ENCODE measurements around the gene CMTM5. TPM values are rescaled to one million over a fixed set of nuclear protein-coding genes. Genes with fewer than 3 reads are reported as not detected.

Gene CMTM5
- not detected in 2 replicates for total RNA-seq (2014; rRNA removed; shearing (Covaris generic))

- no peak for DNase-seq (ENCODE audit: low read depth in 1 of 2, low spot score in 2 of 2)
Observed at GRCh38 chr14:23376482-23377197, at the start of gene CMTM5. Gene CMTM5, plus strand, starts transcription at chr14:23377046. Its CDS starts 206 bp downstream, at chr14:23377252.

DNA sequence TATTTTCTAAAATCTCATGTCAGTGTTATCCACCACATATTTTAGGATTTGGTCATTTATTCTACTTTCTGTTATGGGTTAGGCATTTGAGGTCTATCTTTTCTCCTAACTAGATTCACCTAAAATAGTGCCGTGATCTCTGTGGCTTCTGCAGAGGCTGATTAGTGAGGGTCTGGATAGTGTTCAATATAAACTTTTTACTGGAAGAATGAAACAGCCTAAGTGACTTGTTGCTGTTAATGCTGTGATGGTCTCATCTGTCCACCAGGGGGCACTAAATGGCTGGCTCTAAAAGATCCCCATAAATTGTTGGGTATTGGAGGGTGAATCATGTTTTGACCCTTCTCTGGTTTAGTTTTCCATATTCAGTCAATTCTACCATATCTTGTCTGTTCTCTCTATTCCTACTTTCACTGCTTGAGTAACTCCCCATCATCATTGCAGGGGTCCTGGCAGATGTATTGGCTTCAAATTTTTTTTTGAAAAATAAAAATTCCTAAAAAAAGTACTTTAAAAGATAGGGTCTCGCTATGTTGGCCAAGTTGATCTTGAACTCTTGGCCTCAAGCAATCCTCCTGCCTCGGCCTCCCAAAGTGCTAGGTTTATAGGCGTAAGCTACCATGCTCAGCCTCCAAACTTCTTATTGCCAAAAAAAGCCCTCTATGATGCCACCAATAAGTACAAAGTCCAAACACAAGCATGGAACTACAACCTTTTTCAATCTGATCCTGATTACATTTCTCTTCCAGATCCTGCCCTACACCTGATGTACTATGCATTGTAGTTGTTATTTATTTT, 48.7 kb upstream of the CMTM5 start:
- Histone ChIP-seq H3K27me3 (replicated peaks) (0 out of 2 replicates have a peak, but pooled peaks cover 4% of the 10 kb centered on the region), H3K4me3 (no peak overlapping the region), H3K27ac (no peak overlapping the region), H3K36me3 (peaks cover 23% of the 10 kb centered on the region), H3K9me3 (replicated peaks) (no peaks in the 10 kb centered on the region), H3K4me1 (replicated peaks) (no peaks in the 10 kb centered on the region)
- DNase-seq (ENCODE audit: low read depth in 1 of 2, low spot score in 2 of 2): peak in 1 of 2 experiments; percentile 30

More at GRCh38 chr14:23376482-23377197, at the start of gene CMTM5:
- H3K27me3 ChIP-seq (replicated peaks): peaks cover 7% of the 10 kb centered on the region
- no peak within 1 kb of the TSS for H3K4me3 ChIP-seq
- H3K4me1 ChIP-seq (replicated peaks): no peaks in the 10 kb centered on the region
- no peaks in the 10 kb centered on the region for H3K9me3 ChIP-seq (replicated peaks)
- no peaks in the 10 kb centered on the region for H3K36me3 ChIP-seq
- no peak within 1 kb of the TSS for H3K27ac ChIP-seq

DNA sequence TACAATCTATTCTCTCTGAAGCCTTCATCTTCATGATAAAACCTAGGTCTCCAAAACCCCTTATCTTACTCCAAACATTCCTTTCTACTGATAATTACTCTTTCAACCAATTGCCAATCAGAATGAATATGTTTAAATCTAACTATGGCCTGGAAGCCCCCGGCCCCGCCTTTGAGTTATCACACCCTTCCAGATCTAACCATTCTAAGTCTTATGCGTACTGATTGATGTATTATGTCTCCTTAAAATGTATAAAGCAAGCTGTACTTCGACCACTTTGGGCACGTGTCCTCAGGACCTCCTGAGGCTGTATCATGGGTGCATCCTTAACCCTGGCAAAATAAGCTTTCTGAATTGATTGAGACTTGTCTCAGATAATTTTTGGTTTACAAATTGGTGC, 41.2 kb upstream of the CMTM5 start:
- Histone ChIP-seq H3K27ac (no peak overlapping the region), H3K27me3 (replicated peaks) (0 out of 2 replicates have a peak, but pooled peaks cover 4% of the 10 kb centered on the region), H3K4me3 (no peak overlapping the region), H3K9me3 (replicated peaks) (no peaks in the 10 kb centered on the region), H3K36me3 (no peaks in the 10 kb centered on the region), H3K4me1 (replicated peaks) (no peaks in the 10 kb centered on the region)
- DNase-seq (ENCODE audit: low read depth in 1 of 2, low spot score in 2 of 2): no peak

GRCh38 chr14:23339506-23340268, 37.2 kb upstream of the CMTM5 start:
- H3K27ac ChIP-seq: no peak overlapping the region
- H3K36me3 ChIP-seq: no peaks in the 10 kb centered on the region
- peaks cover 3% of the 10 kb centered on the region; the same call in 1 of the 2 replicates for H3K27me3 ChIP-seq (replicated peaks)
- H3K9me3 ChIP-seq (replicated peaks): no peaks in the 10 kb centered on the region
- H3K4me1 ChIP-seq (replicated peaks): no peaks in the 10 kb centered on the region
- no peak for DNase-seq (ENCODE audit: low read depth in 1 of 2, low spot score in 2 of 2)
- H3K4me3 ChIP-seq: no peak overlapping the region

GRCh38 chr14:23344481-23344880, 32.4 kb upstream of the CMTM5 start:
- no peak overlapping the region for H3K4me3 ChIP-seq
- H3K27ac ChIP-seq: no peak overlapping the region
- H3K9me3 ChIP-seq (replicated peaks): no peaks in the 10 kb centered on the region
- H3K36me3 ChIP-seq: no peaks in the 10 kb centered on the region
- H3K27me3 ChIP-seq (replicated peaks): peaks cover 8% of the 10 kb centered on the region; the same call in 1 of the 2 replicates
- H3K4me1 ChIP-seq (replicated peaks): no peaks in the 10 kb centered on the region
- DNase-seq (ENCODE audit: low read depth in 1 of 2, low spot score in 2 of 2): no peak

DNA sequence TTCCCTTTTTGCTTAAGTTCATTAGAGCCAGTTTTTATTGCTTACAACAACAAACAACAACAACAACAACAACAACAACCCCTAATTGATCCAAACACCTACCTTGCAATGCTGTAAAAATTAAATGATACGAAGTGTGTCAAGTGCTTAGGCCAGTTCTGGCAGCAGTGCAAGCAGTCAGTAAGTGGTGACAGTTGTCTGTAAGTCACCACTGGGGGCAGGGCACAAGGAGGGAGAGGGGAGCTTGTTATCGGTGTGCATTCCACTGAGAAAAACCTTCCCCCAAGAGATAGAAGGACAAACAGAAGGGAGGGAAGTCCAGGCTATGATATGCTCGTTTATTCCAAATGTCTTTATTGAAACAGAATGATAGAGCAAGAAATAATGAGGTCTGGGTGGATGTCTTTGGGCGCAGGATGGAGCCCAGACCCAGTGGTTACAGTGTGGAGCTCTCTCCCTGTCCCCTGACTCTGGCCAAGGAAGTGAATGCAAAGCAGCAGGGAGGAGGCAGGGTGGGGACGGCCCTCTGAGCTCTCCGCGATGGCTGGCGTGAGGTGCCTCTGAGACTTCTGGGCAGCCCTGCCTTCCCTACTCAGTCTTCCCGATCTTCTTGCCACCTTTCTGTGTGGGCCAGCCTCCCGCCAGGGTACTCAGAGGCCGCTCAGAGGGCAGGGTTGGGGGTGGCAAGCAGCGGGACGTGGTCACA, 30.7 kb upstream of the CMTM5 start:
- Histone ChIP-seq H3K4me1 (replicated peaks) (no peaks in the 10 kb centered on the region), H3K27ac (no peak overlapping the region), H3K9me3 (replicated peaks) (no peaks in the 10 kb centered on the region), H3K36me3 (no peaks in the 10 kb centered on the region), H3K4me3 (no peak overlapping the region), H3K27me3 (replicated peaks) (peaks cover 8% of the 10 kb centered on the region; the same call in 1 of the 2 replicates)
- no peak for DNase-seq (ENCODE audit: low read depth in 1 of 2, low spot score in 2 of 2)

- Histone ChIP-seq H3K27me3 (replicated peaks) (peaks cover 14% of the 10 kb centered on the region), H3K27ac (no peak overlapping the region), H3K36me3 (no peaks in the 10 kb centered on the region), H3K4me1 (replicated peaks) (peaks cover under 1% of the 10 kb centered on the region), H3K9me3 (replicated peaks) (no peaks in the 10 kb centered on the region), H3K4me3 (no peak overlapping the region)
- DNase-seq (ENCODE audit: low read depth in 1 of 2, low spot score in 2 of 2): no peak
Observed at GRCh38 chr14:23346693-23347405, 30.0 kb upstream of the CMTM5 start.

- Histone ChIP-seq H3K4me3 (no peak overlapping the region), H3K4me1 (replicated peaks) (peaks cover 9% of the 10 kb centered on the region), H3K27me3 (replicated peaks) (peaks cover 22% of the 10 kb centered on the region), H3K27ac (no peak overlapping the region), H3K36me3 (no peaks in the 10 kb centered on the region), H3K9me3 (replicated peaks) (no peaks in the 10 kb centered on the region)
- no peak for DNase-seq (ENCODE audit: low read depth in 1 of 2, low spot score in 2 of 2)
Observed at GRCh38 chr14:23347406-23348296, 29.2 kb upstream of the CMTM5 start.

DNA sequence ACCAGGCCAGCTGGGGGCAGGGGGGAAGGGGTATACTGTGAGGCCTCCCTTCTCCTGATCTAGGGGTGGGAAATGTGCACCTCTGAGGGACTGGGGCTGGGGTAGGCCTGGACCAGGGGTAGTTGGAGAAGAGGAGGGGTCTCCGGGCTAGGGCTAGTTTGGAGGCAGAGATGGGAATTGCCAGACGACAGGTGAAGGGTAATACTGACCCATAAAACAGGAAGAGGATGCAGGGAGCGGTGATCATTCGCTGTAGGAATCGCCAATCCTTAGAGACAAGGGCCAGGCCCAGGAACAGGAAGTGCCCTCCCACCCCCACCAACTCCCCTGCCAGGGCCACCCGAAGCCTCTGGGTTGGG, 28.6 kb upstream of the CMTM5 start:
- DNase-seq (ENCODE audit: low read depth in 1 of 2, low spot score in 2 of 2): no peak
- Histone ChIP-seq H3K4me3 (no peak overlapping the region), H3K9me3 (replicated peaks) (no peaks in the 10 kb centered on the region), H3K36me3 (no peaks in the 10 kb centered on the region), H3K4me1 (replicated peaks) (peaks cover 11% of the 10 kb centered on the region), H3K27me3 (replicated peaks) (peaks cover 28% of the 10 kb centered on the region), H3K27ac (no peak overlapping the region)

- Histone ChIP-seq H3K36me3 (no peaks in the 10 kb centered on the region), H3K27me3 (replicated peaks) (peaks cover 35% of the 10 kb centered on the region), H3K9me3 (replicated peaks) (no peaks in the 10 kb centered on the region), H3K27ac (no peak overlapping the region), H3K4me3 (no peak overlapping the region), H3K4me1 (replicated peaks) (peaks cover 11% of the 10 kb centered on the region)
- no peak for DNase-seq (ENCODE audit: low read depth in 1 of 2, low spot score in 2 of 2)
Observed at GRCh38 chr14:23349156-23349845, 27.5 kb upstream of the CMTM5 start.

DNA sequence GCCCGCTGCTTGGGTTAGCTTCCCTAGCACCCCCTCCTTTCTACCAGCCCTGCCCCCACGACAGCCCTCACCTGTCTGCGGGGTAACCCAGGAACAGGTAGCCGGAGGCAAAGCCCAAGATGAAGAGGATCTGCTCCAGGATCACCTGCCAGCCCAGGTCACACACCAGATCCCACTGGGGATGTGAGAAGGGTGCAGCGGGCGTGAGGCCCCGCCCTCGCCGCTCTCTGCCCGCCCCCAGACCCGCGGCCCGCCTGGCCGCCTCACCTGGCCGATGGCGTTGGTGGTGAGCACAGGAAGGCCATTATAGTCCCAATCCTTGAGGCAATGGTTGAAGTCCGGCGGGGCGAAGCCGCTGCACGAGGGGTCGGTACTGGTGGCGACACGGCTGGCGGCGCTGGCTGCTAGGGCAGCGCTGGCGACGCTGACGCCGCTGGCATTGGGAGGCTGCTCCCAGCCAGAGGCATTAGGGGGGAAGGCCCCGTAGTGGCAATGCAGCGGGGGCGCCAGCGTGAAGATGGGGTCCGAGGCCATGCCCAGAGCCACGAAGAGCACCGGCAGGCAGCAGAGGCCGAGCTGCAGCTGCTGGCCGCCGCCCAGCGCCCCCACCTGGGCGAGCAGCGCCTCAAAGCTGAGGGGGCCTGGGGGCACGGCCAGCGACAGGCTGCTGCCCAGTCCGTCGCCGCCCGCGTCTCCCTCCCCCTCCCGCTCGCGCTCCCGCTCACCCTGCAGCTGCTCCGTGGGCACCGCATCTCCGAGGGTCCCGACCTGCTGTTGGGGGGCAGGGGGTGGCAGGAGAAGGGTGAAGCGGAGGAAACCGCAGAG, 25.0 kb upstream of the CMTM5 start:
- Histone ChIP-seq H3K4me3 (peak overlapping the region; percentile 33), H3K4me1 (replicated peaks) (peaks cover 11% of the 10 kb centered on the region), H3K27me3 (replicated peaks) (peaks cover 42% of the 10 kb centered on the region), H3K36me3 (no peaks in the 10 kb centered on the region), H3K9me3 (replicated peaks) (no peaks in the 10 kb centered on the region), H3K27ac (no peak overlapping the region)
- no peak for DNase-seq (ENCODE audit: low read depth in 1 of 2, low spot score in 2 of 2)

All from SJSA1 (cell line).